Type B pancreatic cell (in vitro differentiated cells): ENCODE data around the gene RAB14. TPM values are rescaled to one million over a fixed set of nuclear protein-coding genes. Genes with fewer than 3 reads are reported as not detected.

Source experiments
- DNase-seq: peaks from one replicate; pipeline ENCODE4 v3.0.0; 2021; ENCODE audit warnings: mixed read lengths; ENCODE audit not compliant: unreplicated experiment; ENCODE audit errors: extremely low spot score
- H3K27ac Mint-ChIP-seq: 2 replicates; pipeline ENCODE4 v1.8.0; 2021; ENCODE audit warnings: mild to moderate bottlenecking, mixed read lengths
- H3K27me3 Mint-ChIP-seq: 2 replicates; pipeline ENCODE4 v1.8.0; 2021; ENCODE audit warnings: mixed read lengths
- H3K36me3 Mint-ChIP-seq: 2 replicates; pipeline ENCODE4 v1.8.0; 2021; ENCODE audit warnings: mixed read lengths
- H3K4me1 Mint-ChIP-seq: one replicate; pipeline ENCODE4 v1.8.0; 2021; ENCODE audit warnings: mixed read lengths; ENCODE audit not compliant: unreplicated experiment
- H3K4me3 Mint-ChIP-seq: 2 replicates; pipeline ENCODE4 v1.8.0; 2021; ENCODE audit warnings: mild to moderate bottlenecking, mixed read lengths
- H3K9me3 Mint-ChIP-seq: 2 replicates; pipeline ENCODE4 v1.8.0; 2021; ENCODE audit warnings: mixed read lengths
- CTCF ChIP-seq: fragments of 200-600 bp; sonication (generic); conservative IDR thresholded peaks from 2 replicates; pipeline ENCODE4 v1.5.0; 2021; ENCODE audit warnings: antibody characterized with exemption, mild to moderate bottlenecking
- total RNA-seq: library from RNA; stranded (reverse); gene quantifications from 2 replicates; pipeline ENCODE4 v1.2.1, GENCODE V29; 2021; ENCODE audit warnings: low replicate concordance

Gene RAB14
- total RNA-seq, 1 donor from 2014 or later, result 59.4 TPM

- H3K9me3 Mint-ChIP-seq, result no peaks in the 10 kb centered on the region
- peaks cover 29% of the 10 kb centered on the region for H3K36me3 Mint-ChIP-seq
- no peak for TF ChIP-seq CTCF
- H3K27me3 Mint-ChIP-seq, result no peaks in the 10 kb centered on the region
- H3K4me1 Mint-ChIP-seq, result no peaks in the 10 kb centered on the region
- no peak overlapping the region for H3K4me3 Mint-ChIP-seq
- H3K27ac Mint-ChIP-seq, result no peak overlapping the region
- DNase-seq, result no peak
Observed at GRCh38 chr9:121168052-121168451, 33.6 kb downstream of the RAB14 start.

GRCh38 chr9:121160025-121160424 is 41.6 kb downstream of the RAB14 start:
- no peak for TF ChIP-seq CTCF
- Mint-ChIP-seq H3K4me3 (no peak overlapping the region), H3K9me3 (no peaks in the 10 kb centered on the region), H3K36me3 (peaks cover 12% of the 10 kb centered on the region), H3K4me1 (no peaks in the 10 kb centered on the region), H3K27me3 (no peaks in the 10 kb centered on the region), H3K27ac (no peak overlapping the region)
- no peak for DNase-seq

GRCh38 chr9:121157939-121158338 is 43.7 kb downstream of the RAB14 start:
- no peak overlapping the region for H3K4me3 Mint-ChIP-seq
- no peaks in the 10 kb centered on the region for H3K9me3 Mint-ChIP-seq
- TF ChIP-seq CTCF, result no peak
- no peaks in the 10 kb centered on the region for H3K27me3 Mint-ChIP-seq
- no peaks in the 10 kb centered on the region for H3K4me1 Mint-ChIP-seq
- DNase-seq, result no peak
- no peak overlapping the region for H3K27ac Mint-ChIP-seq
- H3K36me3 Mint-ChIP-seq, result peaks cover 12% of the 10 kb centered on the region

GRCh38 chr9:121156263-121156731 is 45.4 kb downstream of the RAB14 start:
- H3K27ac Mint-ChIP-seq, result no peak overlapping the region
- peaks cover 13% of the 10 kb centered on the region for H3K36me3 Mint-ChIP-seq
- H3K4me1 Mint-ChIP-seq, result no peaks in the 10 kb centered on the region
- H3K9me3 Mint-ChIP-seq, result no peaks in the 10 kb centered on the region
- no peak for TF ChIP-seq CTCF
- no peaks in the 10 kb centered on the region for H3K27me3 Mint-ChIP-seq
- DNase-seq, result no peak
- H3K4me3 Mint-ChIP-seq, result no peak overlapping the region

- no peak for TF ChIP-seq CTCF
- H3K9me3 Mint-ChIP-seq, result no peaks in the 10 kb centered on the region
- no peak for DNase-seq
- no peak overlapping the region for H3K27ac Mint-ChIP-seq
- H3K27me3 Mint-ChIP-seq, result no peaks in the 10 kb centered on the region
- H3K4me3 Mint-ChIP-seq, result no peak overlapping the region
- peaks cover 20% of the 10 kb centered on the region for H3K36me3 Mint-ChIP-seq
- no peaks in the 10 kb centered on the region for H3K4me1 Mint-ChIP-seq
Observed at GRCh38 chr9:121154782-121155181, 46.9 kb downstream of the RAB14 start.

GRCh38 chr9:121153642-121154041 is 48.0 kb downstream of the RAB14 start:
- Mint-ChIP-seq H3K36me3 (peaks cover 21% of the 10 kb centered on the region), H3K27me3 (no peaks in the 10 kb centered on the region), H3K27ac (no peak overlapping the region), H3K4me1 (no peaks in the 10 kb centered on the region), H3K4me3 (no peak overlapping the region), H3K9me3 (no peaks in the 10 kb centered on the region)
- no peak for DNase-seq
- no peak for TF ChIP-seq CTCF
